ENCODE results near the gene IRF3. TPM values are rescaled to one million over a fixed set of nuclear protein-coding genes. Genes with fewer than 3 reads are reported as not detected.

IRF3 gene
- total RNA-seq, 1 experiment from 2014 or later = 81.7 TPM

DNA sequence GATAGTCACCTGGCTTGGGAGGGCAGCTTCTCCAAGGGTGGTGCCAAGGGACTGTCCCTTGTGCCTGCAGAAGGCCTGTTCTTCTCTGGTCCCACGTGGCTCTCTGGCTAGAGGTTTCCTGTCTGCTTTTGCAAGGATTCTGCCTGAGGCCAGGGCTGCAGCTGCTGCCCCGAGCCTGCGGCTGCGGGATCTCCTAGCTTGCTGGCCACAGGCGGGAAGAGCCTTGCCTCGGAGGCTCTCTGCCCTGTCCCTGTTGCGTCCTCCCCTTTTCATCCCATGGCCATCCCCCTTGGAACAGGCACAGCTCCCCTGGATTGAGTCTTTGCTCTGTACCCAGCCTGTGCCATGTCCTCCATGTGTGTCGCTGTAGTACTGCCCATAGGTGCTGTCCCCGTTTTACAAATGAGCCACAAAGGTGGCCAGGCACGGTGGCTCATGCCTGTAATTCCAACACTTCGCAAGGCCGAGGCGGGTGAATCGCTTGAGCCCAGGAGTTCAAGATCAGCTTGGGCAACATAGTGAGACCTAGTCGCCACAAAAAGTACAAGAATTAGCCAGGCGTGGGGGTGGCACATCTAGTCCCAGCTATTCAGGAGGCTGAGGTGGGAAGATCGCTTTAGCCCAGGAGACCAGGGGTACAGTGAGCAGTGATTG lies 9.1 kb downstream of the IRF3 start:
- no peak for TF ChIP-seq EZH2 (IDR thresholded peaks at IDR 0.05; ENCODE audit: borderline replicate concordance, low read depth, low read length, poor library complexity, severe bottlenecking)
- TF ChIP-seq, protein P1, sequence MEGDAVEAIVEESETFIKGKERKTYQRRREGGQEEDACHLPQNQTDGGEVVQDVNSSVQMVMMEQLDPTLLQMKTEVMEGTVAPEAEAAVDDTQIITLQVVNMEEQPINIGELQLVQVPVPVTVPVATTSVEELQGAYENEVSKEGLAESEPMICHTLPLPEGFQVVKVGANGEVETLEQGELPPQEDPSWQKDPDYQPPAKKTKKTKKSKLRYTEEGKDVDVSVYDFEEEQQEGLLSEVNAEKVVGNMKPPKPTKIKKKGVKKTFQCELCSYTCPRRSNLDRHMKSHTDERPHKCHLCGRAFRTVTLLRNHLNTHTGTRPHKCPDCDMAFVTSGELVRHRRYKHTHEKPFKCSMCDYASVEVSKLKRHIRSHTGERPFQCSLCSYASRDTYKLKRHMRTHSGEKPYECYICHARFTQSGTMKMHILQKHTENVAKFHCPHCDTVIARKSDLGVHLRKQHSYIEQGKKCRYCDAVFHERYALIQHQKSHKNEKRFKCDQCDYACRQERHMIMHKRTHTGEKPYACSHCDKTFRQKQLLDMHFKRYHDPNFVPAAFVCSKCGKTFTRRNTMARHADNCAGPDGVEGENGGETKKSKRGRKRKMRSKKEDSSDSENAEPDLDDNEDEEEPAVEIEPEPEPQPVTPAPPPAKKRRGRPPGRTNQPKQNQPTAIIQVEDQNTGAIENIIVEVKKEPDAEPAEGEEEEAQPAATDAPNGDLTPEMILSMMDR (conservative IDR thresholded peaks at IDR 0.05; ENCODE audit: low read depth, low read length) = no peak
- POLR2A ChIA-PET (ENCODE audit: low non-redundant PET) = no interaction called here
- Histone ChIP-seq H3K36me3 (ENCODE audit: insufficient read depth, low read length, poor library complexity, severe bottlenecking) (peaks cover 83% of the 10 kb centered on the region), H3K27ac (ENCODE audit: low read depth, low read length, poor library complexity, severe bottlenecking) (no peak overlapping the region), H3K4me1 (ENCODE audit: insufficient read depth, low read length, poor library complexity, severe bottlenecking) (no peaks in the 10 kb centered on the region), H3K4me3 (ENCODE audit: low read depth, low read length, poor library complexity, severe bottlenecking) (no peak overlapping the region), H3K27me3 (replicated peaks; ENCODE audit: insufficient read depth, low read depth, low read length, poor library complexity) (no peaks in the 10 kb centered on the region), H3K9me3 (ENCODE audit: low read depth, low read length, poor library complexity, severe bottlenecking) (no peaks in the 10 kb centered on the region)
- intact Hi-C loops (cut with micrococcal nuclease; ENCODE audit: unreplicated experiment) = no loop called here
- DNase-seq (ENCODE audit: low spot score) = no peak
- BruUV-seq (replicated peaks) = no TSS peak
- CTCF ChIA-PET = no interaction called here

DNA sequence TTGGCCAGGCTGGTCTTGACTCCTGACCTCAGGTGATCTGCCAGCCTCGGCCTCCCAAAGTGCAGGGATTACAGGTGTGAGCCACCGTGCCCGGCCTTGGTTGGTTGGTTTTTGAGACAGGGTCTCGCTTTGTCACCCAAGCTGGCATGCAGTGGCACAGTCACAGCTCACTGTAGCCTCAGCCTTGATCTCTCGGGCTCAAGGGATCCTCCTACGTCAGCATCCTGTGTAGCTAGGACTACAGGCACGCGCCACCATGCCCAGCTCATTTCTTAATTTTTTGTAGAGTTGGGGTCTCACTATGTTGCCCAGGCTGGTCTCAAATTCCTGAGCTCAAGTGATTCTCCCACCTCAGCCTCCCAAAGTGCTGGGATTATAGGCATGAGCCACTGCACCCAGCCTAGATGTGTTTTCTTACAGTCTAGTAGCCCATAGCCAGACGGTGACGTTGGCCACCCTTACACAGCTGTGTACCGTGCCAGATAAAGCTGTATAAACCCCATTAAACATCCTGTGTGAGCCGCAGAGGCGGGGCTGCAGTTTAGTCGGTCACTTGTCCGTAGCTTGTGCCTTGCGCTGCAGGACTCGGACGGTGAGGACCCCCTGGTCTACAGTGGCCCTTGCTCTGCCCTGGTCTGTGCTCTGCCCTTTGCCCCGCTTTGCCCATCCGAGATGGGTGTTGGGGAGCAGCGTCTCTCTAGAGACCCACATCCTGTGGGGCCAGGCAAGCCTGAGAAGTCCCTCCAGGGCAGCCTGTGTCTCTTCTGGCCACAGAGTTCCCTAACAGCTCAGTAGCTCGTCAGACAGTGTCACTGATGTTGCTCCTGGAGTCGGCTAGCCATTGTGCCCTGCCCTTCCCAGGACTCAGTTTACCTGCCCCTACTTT lies 9.8 kb downstream of the IRF3 start:
- no peaks in the 10 kb centered on the region for H3K27me3 ChIP-seq (replicated peaks; ENCODE audit: insufficient read depth, low read depth, low read length, poor library complexity)
- no peaks in the 10 kb centered on the region for H3K4me1 ChIP-seq (ENCODE audit: insufficient read depth, low read length, poor library complexity, severe bottlenecking)
- no peaks in the 10 kb centered on the region for H3K9me3 ChIP-seq (ENCODE audit: low read depth, low read length, poor library complexity, severe bottlenecking)
- BruUV-seq (replicated peaks) = no TSS peak
- no peak overlapping the region for H3K27ac ChIP-seq (ENCODE audit: low read depth, low read length, poor library complexity, severe bottlenecking)
- H3K4me3 ChIP-seq (ENCODE audit: low read depth, low read length, poor library complexity, severe bottlenecking) = no peak overlapping the region
- POLR2A ChIA-PET (ENCODE audit: low non-redundant PET) = interaction anchor here (0.6 kb wide), 1 partner anchor 9 kb away, joined by 4 read pairs; no protein-coding TSS in a partner anchor
- DNase-seq (ENCODE audit: low spot score) = no peak
- TF ChIP-seq, protein P1 (conservative IDR thresholded peaks at IDR 0.05; ENCODE audit: low read depth, low read length) = no peak
- TF ChIP-seq EZH2 (IDR thresholded peaks at IDR 0.05; ENCODE audit: borderline replicate concordance, low read depth, low read length, poor library complexity, severe bottlenecking) = no peak
- CTCF ChIA-PET = no interaction called here
- intact Hi-C loops (cut with micrococcal nuclease; ENCODE audit: unreplicated experiment) = no loop called here
- peaks cover 86% of the 10 kb centered on the region for H3K36me3 ChIP-seq (ENCODE audit: insufficient read depth, low read length, poor library complexity, severe bottlenecking)

DNA sequence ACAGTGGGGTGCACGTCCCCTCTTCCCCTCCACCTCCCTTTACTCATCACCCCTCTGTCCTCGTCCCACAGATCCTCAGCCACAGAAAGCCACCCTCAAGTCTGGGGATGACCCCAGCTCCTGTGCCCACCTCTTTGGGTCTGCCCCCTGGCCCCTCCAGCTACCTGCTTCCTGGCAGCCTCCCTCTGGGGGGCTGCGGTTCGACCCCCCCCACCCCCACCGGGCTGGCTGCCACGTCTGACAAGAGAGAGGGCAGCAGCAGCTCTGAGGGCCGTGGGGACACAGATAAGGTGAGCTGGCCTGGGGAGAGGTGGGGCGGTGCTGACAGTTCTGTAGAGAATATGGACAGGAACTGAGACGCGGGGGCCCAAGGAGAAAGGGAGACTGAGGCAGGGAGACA lies 11.1 kb downstream of the IRF3 start:
- ChIA-PET CTCF (no interaction called here), POLR2A (ENCODE audit: low non-redundant PET) (no interaction called here)
- Histone ChIP-seq H3K4me1 (ENCODE audit: insufficient read depth, low read length, poor library complexity, severe bottlenecking) (no peaks in the 10 kb centered on the region), H3K36me3 (ENCODE audit: insufficient read depth, low read length, poor library complexity, severe bottlenecking) (peaks cover 85% of the 10 kb centered on the region), H3K27ac (ENCODE audit: low read depth, low read length, poor library complexity, severe bottlenecking) (no peak overlapping the region), H3K4me3 (ENCODE audit: low read depth, low read length, poor library complexity, severe bottlenecking) (no peak overlapping the region), H3K9me3 (ENCODE audit: low read depth, low read length, poor library complexity, severe bottlenecking) (no peaks in the 10 kb centered on the region), H3K27me3 (replicated peaks; ENCODE audit: insufficient read depth, low read depth, low read length, poor library complexity) (no peaks in the 10 kb centered on the region)
- intact Hi-C loops (cut with micrococcal nuclease; ENCODE audit: unreplicated experiment) = no loop called here
- TF ChIP-seq, protein P1 (conservative IDR thresholded peaks at IDR 0.05; ENCODE audit: low read depth, low read length) = no peak
- no peak for TF ChIP-seq EZH2 (IDR thresholded peaks at IDR 0.05; ENCODE audit: borderline replicate concordance, low read depth, low read length, poor library complexity, severe bottlenecking)
- BruUV-seq (replicated peaks) = no TSS peak
- DNase-seq (ENCODE audit: low spot score) = no peak

Data from A673 (cell line).